Stimulated activated effector memory CD8-positive, alpha-beta T cell treated with anti-CD3 and anti-CD28 coated beads, Interleukin-12 subunit alpha, Interleukin-12 subunit beta, amount 100 ng/mL, for 72 hours (primary cell): Measurements from ENCODE around the gene MAGEC3.
"Not testable (repeated sequence)": the region's sequence is repeated elsewhere in the genome, so short reads cannot be mapped to it uniquely, and the experiment has no call there.

Source experiments
- ATAC-seq: fragments of 150-1000 bp; cut with Tn5 transposase; 2 replicates; pipeline ENCODE4 v1.10.0; 2021
- DNase-seq, 2 donors: peaks; one replicate each; pipeline ENCODE4 v3.0.0; 2021 to 2022; ENCODE audit warnings: low spot score in 2 of 2
- H3K27ac Mint-ChIP-seq: one replicate; pipeline ENCODE4 v1.8.0; 2022; ENCODE audit warnings: mild to moderate bottlenecking, mixed read lengths
- H3K36me3 Mint-ChIP-seq: one replicate; pipeline ENCODE4 v1.8.0; 2022; ENCODE audit warnings: mild to moderate bottlenecking, mixed read lengths
- H3K4me1 Mint-ChIP-seq: one replicate; pipeline ENCODE4 v1.8.0; 2022; ENCODE audit warnings: mixed read lengths
- H3K4me3 Mint-ChIP-seq: one replicate; pipeline ENCODE4 v1.8.0; 2022; ENCODE audit warnings: mild to moderate bottlenecking, mixed read lengths
- H3K9me3 Mint-ChIP-seq: one replicate; pipeline ENCODE4 v1.8.0; 2022; ENCODE audit warnings: mixed read lengths

The MAGEC3 gene, protein sequence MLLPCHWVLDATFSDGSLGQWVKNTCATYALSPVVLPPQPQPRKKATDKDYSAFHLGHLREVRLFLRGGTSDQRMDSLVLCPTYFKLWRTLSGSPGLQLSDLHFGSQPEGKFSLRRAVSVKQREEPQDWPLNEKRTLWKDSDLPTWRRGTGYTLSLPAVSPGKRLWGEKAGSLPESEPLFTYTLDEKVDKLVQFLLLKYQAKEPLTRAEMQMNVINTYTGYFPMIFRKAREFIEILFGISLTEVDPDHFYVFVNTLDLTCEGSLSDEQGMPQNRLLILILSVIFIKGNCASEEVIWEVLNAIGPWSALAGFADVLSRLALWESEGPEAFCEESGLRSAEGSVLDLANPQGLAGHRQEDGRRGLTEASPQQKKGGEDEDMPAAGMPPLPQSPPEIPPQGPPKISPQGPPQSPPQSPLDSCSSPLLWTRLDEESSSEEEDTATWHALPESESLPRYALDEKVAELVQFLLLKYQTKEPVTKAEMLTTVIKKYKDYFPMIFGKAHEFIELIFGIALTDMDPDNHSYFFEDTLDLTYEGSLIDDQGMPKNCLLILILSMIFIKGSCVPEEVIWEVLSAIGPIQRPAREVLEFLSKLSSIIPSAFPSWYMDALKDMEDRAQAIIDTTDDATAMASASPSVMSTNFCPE

DNA sequence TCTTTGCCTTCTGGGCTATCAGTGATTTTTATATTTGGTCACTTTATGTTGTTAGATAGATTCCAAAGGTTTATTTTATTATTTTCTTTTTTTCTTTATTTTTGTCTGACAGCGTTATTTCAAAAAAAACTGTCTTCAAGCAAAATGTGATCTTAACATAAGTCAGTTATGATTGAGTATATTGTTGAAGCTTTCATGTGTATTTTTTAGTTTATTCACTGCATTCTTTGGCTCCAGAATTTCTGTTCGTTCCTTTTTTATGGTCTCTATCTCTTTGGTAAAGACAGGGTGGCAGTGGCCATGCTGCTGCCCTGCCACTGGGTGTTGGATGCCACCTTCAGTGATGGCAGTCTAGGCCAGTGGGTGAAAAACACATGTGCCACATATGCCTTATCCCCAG lies at the start of gene MAGEC3:
MAGEC3 (plus strand) TSS at position 301 of the 400 bp plus-strand sequence; CDS start at position 301, 0 bp downstream.
- H3K27ac Mint-ChIP-seq: no peak within 1 kb of the TSS
- H3K4me3 Mint-ChIP-seq: no peak within 1 kb of the TSS
- H3K36me3 Mint-ChIP-seq: no peaks in the 10 kb centered on the region
- DNase-seq (no peak), ATAC-seq (no peak)
- peaks cover 15% of the 10 kb centered on the region for H3K9me3 Mint-ChIP-seq
- H3K4me1 Mint-ChIP-seq: no peaks in the 10 kb centered on the region

DNA sequence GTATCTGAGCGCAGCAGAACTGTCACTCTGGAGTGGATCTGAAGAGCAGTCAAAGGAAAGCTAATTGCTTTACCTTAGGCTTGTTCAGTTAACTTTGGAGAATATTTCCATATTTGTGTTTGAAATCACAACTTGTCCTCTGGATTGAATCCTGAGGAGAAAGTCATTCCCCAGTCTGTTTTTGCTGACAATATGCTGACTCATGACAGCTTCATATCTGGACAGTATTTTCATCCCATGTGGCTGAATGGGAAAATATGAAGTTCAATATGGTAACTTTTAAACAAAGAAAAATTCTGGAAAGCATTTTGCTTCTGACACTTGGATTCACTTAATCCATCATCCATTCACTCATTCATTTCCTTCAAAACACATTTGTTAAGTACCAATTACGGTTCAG lies 46.3 kb upstream of the MAGEC3 start:
- Mint-ChIP-seq H3K36me3 (no peaks in the 10 kb centered on the region), H3K4me1 (no peaks in the 10 kb centered on the region), H3K27ac (no peak overlapping the region), H3K9me3 (peaks cover 8% of the 10 kb centered on the region), H3K4me3 (no peak overlapping the region)
- no peak for ATAC-seq
- DNase-seq: no peak

DNA sequence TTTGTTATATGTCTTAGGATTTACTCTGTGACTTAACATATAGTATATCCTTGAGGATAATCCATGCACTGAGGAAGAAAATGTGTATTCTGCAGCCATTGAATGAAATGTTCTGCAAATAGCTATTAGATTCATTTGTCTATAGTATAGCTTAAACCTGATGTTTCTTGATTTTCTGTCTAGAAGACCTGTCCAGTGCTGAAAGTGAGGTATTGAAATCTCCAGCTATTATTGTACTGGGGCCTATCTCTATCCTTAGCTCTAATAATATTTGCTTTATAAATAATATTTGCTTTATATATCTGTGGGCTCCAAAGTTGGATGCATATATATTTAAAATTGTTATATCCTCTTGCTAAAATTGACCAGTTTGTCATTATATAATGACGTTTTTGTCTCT lies 26.7 kb upstream of the MAGEC3 start:
- H3K27ac Mint-ChIP-seq: no peak overlapping the region
- ATAC-seq (no peak), DNase-seq (no peak)
- peaks cover 12% of the 10 kb centered on the region for H3K9me3 Mint-ChIP-seq
- H3K4me1 Mint-ChIP-seq: no peaks in the 10 kb centered on the region
- H3K36me3 Mint-ChIP-seq: no peaks in the 10 kb centered on the region
- no peak overlapping the region for H3K4me3 Mint-ChIP-seq

DNA sequence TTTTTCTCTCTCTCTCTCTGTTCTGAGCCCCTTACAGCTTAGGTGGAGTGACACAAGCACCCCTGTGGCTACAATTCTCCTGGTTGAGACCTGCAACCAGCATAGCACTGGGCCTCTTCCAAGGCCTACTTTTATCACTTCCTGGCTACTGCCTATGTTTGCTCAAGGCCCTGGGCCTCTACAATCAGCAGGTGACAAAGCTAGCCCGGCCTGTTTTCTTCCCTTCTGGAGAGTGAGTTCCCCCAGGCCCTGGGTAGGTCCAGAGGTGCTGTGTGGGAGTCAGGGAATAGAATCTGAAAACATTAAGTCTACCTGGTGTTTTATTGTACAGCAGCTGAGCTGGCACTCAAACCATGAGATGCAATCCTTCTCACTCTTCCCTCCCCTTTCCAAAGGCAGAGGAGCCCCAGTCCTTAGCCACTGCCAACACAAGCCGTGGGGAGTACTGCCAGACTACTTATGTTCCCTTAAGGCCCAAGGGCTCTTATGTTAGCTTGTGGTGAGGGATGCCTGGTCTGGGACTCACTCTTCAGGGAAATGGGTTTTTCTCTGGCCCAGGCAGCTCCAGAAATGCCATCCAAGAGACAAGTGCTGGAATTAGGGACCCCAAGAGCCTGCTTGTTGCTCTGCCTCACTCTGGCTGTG lies 23.8 kb upstream of the MAGEC3 start:
- H3K4me3 Mint-ChIP-seq: no peak overlapping the region
- DNase-seq (no peak), ATAC-seq (no peak)
- peaks cover 8% of the 10 kb centered on the region for H3K9me3 Mint-ChIP-seq
- no peaks in the 10 kb centered on the region for H3K36me3 Mint-ChIP-seq
- no peak overlapping the region for H3K27ac Mint-ChIP-seq
- no peaks in the 10 kb centered on the region for H3K4me1 Mint-ChIP-seq

DNA sequence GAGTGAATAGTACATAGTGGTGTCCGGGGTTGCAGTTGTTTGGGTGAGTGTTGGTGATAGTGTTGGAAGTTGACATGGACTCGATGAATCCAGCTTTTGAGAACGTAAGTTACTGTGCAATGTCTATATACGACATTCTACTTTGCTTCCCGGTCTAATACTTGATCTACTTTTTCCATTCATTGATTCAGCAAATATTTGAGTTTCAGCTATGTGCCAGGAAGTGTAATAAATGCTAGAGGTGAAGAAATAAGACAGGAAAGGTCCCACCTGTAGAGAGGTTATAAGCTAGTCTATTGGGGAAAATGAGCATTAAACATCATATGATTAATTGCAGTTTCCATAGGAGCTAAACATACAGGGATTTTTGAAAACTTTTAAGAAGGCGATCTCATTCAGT lies 22.2 kb upstream of the MAGEC3 start:
- no peak for DNase-seq
- Mint-ChIP-seq H3K9me3 (peaks cover 5% of the 10 kb centered on the region), H3K4me3 (no peak overlapping the region), H3K4me1 (no peaks in the 10 kb centered on the region), H3K27ac (no peak overlapping the region), H3K36me3 (no peaks in the 10 kb centered on the region)
- no peak for ATAC-seq

DNA sequence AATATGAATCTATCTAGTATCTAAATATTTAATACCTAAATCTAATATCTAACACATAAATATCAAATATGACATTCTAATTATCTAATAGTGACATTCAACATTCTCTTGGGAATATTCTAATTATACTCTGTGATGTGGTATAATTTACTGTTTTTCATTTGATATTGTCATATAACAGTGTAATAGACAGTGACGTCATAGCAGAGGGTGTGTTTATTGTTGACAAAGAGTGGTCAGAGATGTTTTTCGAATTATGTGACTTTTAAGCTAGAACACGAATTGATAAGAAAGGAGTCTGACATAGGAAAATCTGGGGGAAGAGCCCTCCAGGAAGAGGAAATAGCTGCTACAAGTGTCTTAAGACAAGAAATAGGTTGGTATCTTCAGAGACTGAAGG lies 5.9 kb upstream of the MAGEC3 start:
- Mint-ChIP-seq H3K36me3 (no peaks in the 10 kb centered on the region), H3K27ac (no peak overlapping the region), H3K4me1 (no peaks in the 10 kb centered on the region), H3K4me3 (no peak overlapping the region), H3K9me3 (peaks cover 19% of the 10 kb centered on the region)
- no peak for ATAC-seq
- no peak for DNase-seq

DNA sequence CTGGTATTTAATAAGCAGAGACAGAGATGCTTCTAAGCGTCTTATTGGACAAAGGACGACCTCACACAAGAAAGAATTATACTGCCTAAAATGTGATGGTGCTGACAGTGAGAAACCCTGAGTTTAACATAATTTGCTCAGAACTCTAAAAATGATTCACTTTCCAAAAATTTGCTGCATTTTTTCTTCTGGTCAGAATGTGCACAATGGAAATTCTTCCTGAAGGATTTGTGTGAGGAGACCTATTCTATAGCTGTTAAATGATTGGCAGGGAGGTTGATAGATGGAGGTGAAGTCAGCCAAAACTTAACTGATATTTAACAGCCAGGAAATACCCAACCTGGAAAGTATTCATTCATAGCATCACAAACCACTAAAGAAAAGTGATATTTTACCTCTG lies 1.7 kb downstream of the MAGEC3 start:
- no peak overlapping the region for H3K4me3 Mint-ChIP-seq

DNA sequence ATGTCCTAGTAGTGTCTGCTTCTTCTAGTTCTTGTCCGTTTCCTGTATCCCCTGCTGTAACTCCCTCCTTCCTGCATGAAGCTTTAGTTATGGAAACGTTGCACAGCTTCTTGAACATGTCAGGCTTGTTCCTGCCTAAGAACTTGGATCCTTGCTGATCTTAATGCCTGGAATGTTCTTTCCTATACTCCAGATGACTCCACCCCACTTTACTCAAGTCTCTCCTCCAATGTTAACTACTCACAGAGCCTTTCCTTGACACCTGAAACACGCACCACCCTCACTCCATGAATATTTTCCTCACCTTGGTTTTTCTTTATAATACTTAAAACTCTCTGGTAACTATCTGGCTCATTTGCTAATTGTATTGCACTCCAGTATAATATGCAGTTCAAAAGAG lies 19.4 kb downstream of the MAGEC3 start:
- H3K4me1 Mint-ChIP-seq: no peaks in the 10 kb centered on the region
- H3K9me3 Mint-ChIP-seq: peaks cover 3% of the 10 kb centered on the region
- no peak overlapping the region for H3K27ac Mint-ChIP-seq
- no peak overlapping the region for H3K4me3 Mint-ChIP-seq
- DNase-seq: no peak
- H3K36me3 Mint-ChIP-seq: peaks cover 6% of the 10 kb centered on the region
- no peak for ATAC-seq

More for the DNA sequence above, 1.7 kb downstream of the MAGEC3 start:
- DNase-seq (no peak), ATAC-seq (no peak)
- no peaks in the 10 kb centered on the region for H3K4me1 Mint-ChIP-seq
- H3K9me3 Mint-ChIP-seq: peaks cover 11% of the 10 kb centered on the region
- H3K36me3 Mint-ChIP-seq: no peaks in the 10 kb centered on the region
- no peak overlapping the region for H3K27ac Mint-ChIP-seq

DNA sequence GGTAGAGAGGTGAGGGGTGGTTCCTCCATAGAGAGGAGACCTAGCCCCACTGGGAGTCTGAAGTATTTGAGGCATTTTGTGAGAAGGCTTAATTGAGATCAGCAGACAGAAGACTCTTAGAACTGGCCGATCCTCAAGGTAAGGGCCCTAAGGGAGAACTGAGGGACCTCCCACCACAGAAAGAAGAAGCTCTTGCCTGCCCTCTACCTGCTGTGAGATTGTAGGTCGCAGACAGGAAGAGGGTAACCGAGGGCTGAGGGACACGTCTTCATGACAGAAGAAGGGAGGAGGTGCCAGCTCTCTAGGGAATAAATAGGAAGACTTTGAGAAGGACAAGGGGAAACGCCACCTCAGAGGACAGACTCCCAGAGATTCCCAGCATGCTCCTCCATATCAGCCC lies 41.5 kb downstream of the MAGEC3 start:
- ATAC-seq (no peak), DNase-seq (no peak)
- H3K4me1 Mint-ChIP-seq: no peaks in the 10 kb centered on the region
- no peaks in the 10 kb centered on the region for H3K36me3 Mint-ChIP-seq
- H3K27ac Mint-ChIP-seq: no peak overlapping the region
- H3K4me3 Mint-ChIP-seq: no peak overlapping the region
- no peaks in the 10 kb centered on the region for H3K9me3 Mint-ChIP-seq

DNA sequence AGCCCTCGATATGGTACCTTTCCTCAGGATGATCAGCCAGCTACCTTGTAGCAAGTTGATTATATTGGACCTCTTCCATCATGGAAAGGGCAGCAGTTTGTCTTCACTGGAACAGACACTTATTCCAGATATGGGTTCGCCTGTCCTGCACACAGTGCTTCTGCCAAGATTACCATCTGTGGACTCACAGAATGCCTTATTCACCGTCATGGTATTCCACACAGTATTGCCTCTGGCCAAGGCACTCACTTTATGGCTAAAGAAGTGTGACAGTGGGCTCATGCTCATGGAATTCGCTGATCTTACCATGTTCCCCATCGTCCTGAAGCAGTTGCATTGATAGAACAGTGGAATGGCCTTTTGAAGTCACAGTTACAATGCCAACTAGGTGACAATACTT lies 50.7 kb downstream of the MAGEC3 start:
- H3K27ac Mint-ChIP-seq, ATAC-seq, H3K4me3 Mint-ChIP-seq, H3K4me1 Mint-ChIP-seq, DNase-seq, H3K36me3 Mint-ChIP-seq, H3K9me3 Mint-ChIP-seq: not testable (repeated sequence)

DNA sequence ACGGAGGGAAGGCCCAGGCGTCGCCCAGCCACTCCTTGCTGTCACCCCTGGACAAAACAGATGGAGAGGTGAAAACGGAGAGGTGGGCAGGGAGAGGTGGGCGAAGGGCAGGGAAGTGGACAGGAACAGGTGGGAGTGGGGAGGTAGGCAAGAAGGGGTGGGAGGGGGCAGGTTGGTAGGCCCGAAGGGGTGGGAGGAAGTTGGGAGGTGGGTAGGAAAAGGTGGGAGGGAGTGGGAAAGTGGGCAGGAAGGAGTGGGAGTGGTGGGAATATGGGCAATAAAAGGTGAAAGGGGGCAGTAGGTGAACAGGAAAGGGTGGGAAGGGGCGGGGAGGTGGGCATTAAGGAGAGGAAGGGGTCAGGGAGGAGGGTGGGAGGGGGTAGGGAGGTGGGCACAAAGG lies 56.6 kb downstream of the MAGEC3 start:
- H3K27ac Mint-ChIP-seq: no peak overlapping the region
- no peak for ATAC-seq

DNA sequence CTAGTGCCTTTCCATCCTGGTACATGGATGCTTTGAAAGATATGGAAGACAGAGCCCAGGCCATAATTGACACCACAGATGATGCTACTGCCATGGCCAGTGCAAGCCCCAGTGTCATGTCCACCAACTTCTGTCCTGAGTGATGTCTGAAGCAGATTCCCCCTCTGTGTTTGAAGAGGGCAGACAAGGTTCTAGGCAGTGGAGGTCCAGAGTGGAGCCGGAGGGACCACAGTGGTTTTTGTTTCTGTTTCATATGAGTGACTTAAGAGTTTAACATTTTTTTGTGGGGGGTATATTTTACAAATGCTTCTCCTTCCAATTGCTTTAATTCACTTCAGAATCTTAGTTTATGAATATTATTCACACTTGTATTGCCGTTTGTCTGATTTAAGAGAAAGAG lies 59.6 kb downstream of the MAGEC3 start:
- Mint-ChIP-seq H3K36me3 (peaks cover 1% of the 10 kb centered on the region), H3K27ac (no peak overlapping the region), H3K9me3 (peaks cover 5% of the 10 kb centered on the region), H3K4me3 (no peak overlapping the region), H3K4me1 (no peaks in the 10 kb centered on the region)
- no peak for DNase-seq
- no peak for ATAC-seq

More for the DNA sequence above, 56.6 kb downstream of the MAGEC3 start:
- Mint-ChIP-seq H3K4me3 (no peak overlapping the region), H3K4me1 (no peaks in the 10 kb centered on the region), H3K9me3 (peaks cover 5% of the 10 kb centered on the region), H3K36me3 (no peaks in the 10 kb centered on the region)
- DNase-seq: no peak

DNA sequence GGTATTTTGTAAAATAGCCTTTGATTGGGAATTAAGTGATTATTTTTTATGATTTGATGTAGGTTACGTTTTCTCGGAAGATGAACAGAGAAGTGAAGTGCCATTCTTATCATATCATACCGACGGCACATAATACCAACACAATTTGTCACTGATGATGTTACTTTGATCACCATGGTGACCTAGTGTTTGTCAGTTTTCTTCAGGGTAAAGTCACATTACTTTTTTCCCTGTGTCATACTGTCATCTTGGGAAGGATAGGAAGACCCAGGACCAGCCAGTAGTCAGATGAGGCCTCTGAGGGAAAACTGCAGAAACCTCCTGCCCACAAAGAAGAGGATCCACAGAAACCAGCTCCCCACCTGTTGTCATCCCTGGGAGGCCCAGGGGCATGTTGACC lies 64.2 kb downstream of the MAGEC3 start:
- H3K36me3 Mint-ChIP-seq: peaks cover 5% of the 10 kb centered on the region
- peaks cover 13% of the 10 kb centered on the region for H3K9me3 Mint-ChIP-seq
- H3K27ac Mint-ChIP-seq: no peak overlapping the region
- no peak overlapping the region for H3K4me3 Mint-ChIP-seq
- ATAC-seq (no peak), DNase-seq (no peak)
- no peaks in the 10 kb centered on the region for H3K4me1 Mint-ChIP-seq

DNA sequence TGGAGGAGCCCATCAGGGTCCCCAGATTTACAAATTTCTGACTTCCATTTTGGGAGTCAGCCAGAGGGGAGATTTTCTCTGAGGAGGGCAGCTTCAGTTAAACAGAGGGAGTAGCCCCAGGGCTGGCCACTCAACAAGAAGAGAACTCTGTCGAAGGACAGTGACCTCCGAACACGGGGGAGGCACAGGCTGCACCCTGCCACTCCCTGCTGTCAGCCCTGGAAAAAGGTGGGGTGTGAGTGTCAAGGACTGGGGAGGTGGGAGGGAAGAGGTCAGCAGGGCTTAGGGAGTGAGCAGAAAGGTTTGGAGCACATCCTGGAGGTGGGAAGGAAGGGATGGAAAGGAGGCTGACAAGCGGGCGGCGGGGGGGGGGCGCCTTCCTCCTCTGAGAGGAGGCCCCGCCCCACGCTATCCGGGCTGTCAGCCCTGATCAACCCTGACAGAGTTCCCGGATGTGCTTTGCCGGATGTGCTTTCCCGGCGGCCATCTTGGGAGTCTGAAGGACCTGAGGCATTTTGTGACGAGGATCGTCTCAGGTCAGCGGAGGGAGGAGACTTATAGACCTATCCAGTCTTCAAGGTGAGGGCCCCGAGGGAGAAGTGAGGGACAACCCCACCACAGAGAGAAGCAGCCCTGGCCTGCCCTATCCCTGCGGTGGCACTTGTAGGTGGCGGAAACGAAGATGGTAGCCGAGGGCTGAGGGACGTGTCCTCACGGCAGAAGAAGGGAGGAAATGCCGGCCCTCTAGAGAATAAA lies 65.5 kb downstream of the MAGEC3 start, which contains the start of gene MAGEC1:
MAGEC1 (plus strand) TSS at position 495 of the 756 bp plus-strand sequence. CDS start 1,179 bp downstream, outside the sequence.
- Mint-ChIP-seq H3K9me3 (peaks cover 15% of the 10 kb centered on the region), H3K4me1 (no peaks in the 10 kb centered on the region), H3K36me3 (peaks cover 5% of the 10 kb centered on the region), H3K27ac (no peak within 1 kb of the TSS), H3K4me3 (no peak within 1 kb of the TSS)
- ATAC-seq (no peak), DNase-seq (no peak)

DNA sequence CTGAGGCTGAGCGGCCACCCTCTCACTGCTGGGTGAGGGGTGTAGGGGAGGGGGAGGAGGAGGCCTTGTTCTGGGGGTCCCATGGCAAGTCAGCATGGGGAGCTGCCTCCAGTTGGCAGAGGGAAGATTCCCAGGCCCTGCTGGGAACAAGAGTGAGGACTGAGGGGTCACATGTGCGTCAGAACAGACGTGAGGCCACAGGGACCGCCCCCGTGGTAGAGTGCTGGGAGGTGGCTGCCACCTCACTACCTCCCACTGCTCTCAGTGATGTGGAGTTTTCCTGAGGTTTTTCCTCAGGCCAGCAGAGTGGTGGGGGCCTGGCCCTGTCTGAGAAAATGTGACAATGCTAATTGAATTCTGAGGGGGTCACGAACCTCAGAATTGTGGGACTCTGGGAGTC lies 66.1 kb downstream of the MAGEC3 start:
- no peaks in the 10 kb centered on the region for H3K4me1 Mint-ChIP-seq
- H3K36me3 Mint-ChIP-seq: peaks cover 5% of the 10 kb centered on the region
- DNase-seq (no peak), ATAC-seq (no peak)
- H3K27ac Mint-ChIP-seq: no peak overlapping the region
- peaks cover 15% of the 10 kb centered on the region for H3K9me3 Mint-ChIP-seq
- no peak overlapping the region for H3K4me3 Mint-ChIP-seq
